Activated T-cell treated with anti-CD3 and anti-CD28 coated beads, Interleukin-2, amount 50 U/mL, for 4 hours (primary cell): ENCODE data around the gene HLA-DQB1. TPM values are rescaled to one million over a fixed set of nuclear protein-coding genes. Genes with fewer than 3 reads are reported as not detected.

ENCODE experiments used
- total RNA-seq, 3 donors: library from RNA; stranded (reverse); gene quantifications; one replicate each; pipeline ENCODE4 v1.2.1, GENCODE V29; 2021

The HLA-DQB1 gene
- total RNA-seq, 3 donors from 2014 or later: 3.8 to 12.5 (median 6.2) TPM

Other genes starting within 250 kb of the HLA-DQB1 start
- gene HLA-DRA, start 226.8 kb downstream of the HLA-DQB1 start, total RNA-seq: 10 to 100 TPM; 14.2 to 37.3 (median 18.4) TPM
- 1 to 10 TPM; 1.1 to 6.0 (median 2.5) TPM for gene HLA-DRB5, start 136.4 kb downstream of the HLA-DQB1 start, total RNA-seq
- gene HLA-DRB1, start 76.8 kb downstream of the HLA-DQB1 start, total RNA-seq: 10 to 100 TPM in 2 of 3 donors, 1 to 10 TPM in 1; 6.4 to 15.0 (median 11.3) TPM
- gene HLA-DQA1, start 29.3 kb downstream of the HLA-DQB1 start, total RNA-seq: 10 to 100 TPM in 1 of 3 donors, 1 to 10 TPM in 2; 6.6 to 13.1 (median 6.7) TPM
- under 1 TPM in 2 of 3 donors, not detected in 1; 0.41 to 0.50 TPM for gene HLA-DQA2, start 74.7 kb upstream of the HLA-DQB1 start, total RNA-seq
- under 1 TPM in 2 of 3 donors, not detected in 1; 0.56 to 0.82 TPM for gene HLA-DQB2, start 96.9 kb upstream of the HLA-DQB1 start, total RNA-seq
- 1 to 10 TPM in 2 of 3 donors, under 1 TPM in 1; 0.82 to 2.0 (median 1.2) TPM for gene HLA-DOB, start 150.3 kb upstream of the HLA-DQB1 start, total RNA-seq
- gene TAP2, start 172.1 kb upstream of the HLA-DQB1 start, total RNA-seq: 100 to 1,000 TPM; 288 to 334 (median 305) TPM
- gene PSMB8, start 177.4 kb upstream of the HLA-DQB1 start, total RNA-seq: 100 to 1,000 TPM; 327 to 343 (median 337) TPM
- gene TAP1, start 187.0 kb upstream of the HLA-DQB1 start, total RNA-seq: 100 to 1,000 TPM; 457 to 505 (median 503) TPM
- gene PSMB9, start 187.5 kb upstream of the HLA-DQB1 start, total RNA-seq: 100 to 1,000 TPM; 208 to 241 (median 210) TPM